K562 (cell line): ENCODE data around the gene EXOC2. TPM values are rescaled to one million over a fixed set of nuclear protein-coding genes. Genes with fewer than 3 reads are reported as not detected.

Experiments
- BRD4 ChIP-seq: fragments of 200-600 bp; sonication (generic); IDR thresholded peaks from 2 replicates; pipeline ENCODE4 v1.6.1; 2017; ENCODE audit warnings: inconsistent platforms
- ETS1 ChIP-seq: conservative IDR thresholded peaks from 2 replicates; pipeline ENCODE4 v1.6.1; 2011; ENCODE audit warnings: low read depth, mild to moderate bottlenecking, low read length; ENCODE audit not compliant: control insufficient read depth
- FOXA1 ChIP-seq: fragments of 450-650 bp; IDR thresholded peaks from 2 replicates; pipeline ENCODE4 v1.6.1; 2016; ENCODE audit warnings: mild to moderate bottlenecking, borderline replicate concordance
- GABPB1 ChIP-seq: sonication (generic); formaldehyde crosslinking; IDR thresholded peaks from 2 replicates; pipeline ENCODE4 v1.8.0; 2022; ENCODE audit warnings: mild to moderate bottlenecking, missing genetic modification reagents
- HCFC1 ChIP-seq: IDR thresholded peaks from 2 replicates; pipeline ENCODE4 v1.6.1; 2012; ENCODE audit warnings: low read depth, low read length, improper control_type of control experiment
- JUND ChIP-seq, 2 experiments: IDR thresholded peaks; 2 replicates in 1 of 2; 3 replicates in 1 of 2; pipeline ENCODE4 v1.6.1; 2011; ENCODE audit warnings: borderline replicate concordance in 2 of 2, low read depth in 2 of 2, low read length in 2 of 2, improper control_type of control experiment in 1 of 2, missing biosample characterization in 1 of 2, missing genetic modification characterization in 1 of 2, missing genetic modification reagents in 1 of 2
- MCM3 ChIP-seq: fragments of 450-650 bp; IDR thresholded peaks from 2 replicates; pipeline ENCODE4 v1.6.1; 2016
- NCOR1 ChIP-seq: fragments of 450-650 bp; IDR thresholded peaks from 2 replicates; pipeline ENCODE4 v1.6.1; 2016; ENCODE audit warnings: mild to moderate bottlenecking, moderate library complexity
- PHF8 ChIP-seq: fragments of 200-600 bp; sonication (generic); IDR thresholded peaks from 2 replicates; pipeline ENCODE4 v1.6.1; 2012; ENCODE audit warnings: mixed run types, mild to moderate bottlenecking, inconsistent platforms, low read length, moderate library complexity, borderline replicate concordance
- RHOXF2B ChIP-seq: fragments of 250-450 bp; sonication (Bioruptor Pico); conservative IDR thresholded peaks from 2 replicates; pipeline ENCODE4 v1.5.1; 2021
- SUPT5H ChIP-seq: fragments of 450-650 bp; IDR thresholded peaks from 2 replicates; pipeline ENCODE4 v1.6.1; 2016
- TRIM24 ChIP-seq, 2 experiments: fragments of 450-650 bp; IDR thresholded peaks; 2 replicates each; pipeline ENCODE4 v1.6.1; 2016
- ZBTB33 ChIP-seq: sonication (generic); formaldehyde crosslinking; IDR thresholded peaks from 2 replicates; pipeline ENCODE4 v1.8.1; 2023; ENCODE audit warnings: mild to moderate bottlenecking, missing genetic modification reagents
- ZNF24 ChIP-seq: fragments of 450-650 bp; IDR thresholded peaks from 2 replicates; pipeline ENCODE4 v1.6.1; 2016
- ZNF3 ChIP-seq: fragments of 250-450 bp; sonication (Bioruptor Pico); IDR thresholded peaks from 2 replicates; pipeline ENCODE4 v1.5.0; 2021; ENCODE audit warnings: mild to moderate bottlenecking, moderate library complexity
- ZNF445 ChIP-seq: fragments of 250-450 bp; sonication (Bioruptor Pico); IDR thresholded peaks from 2 replicates; pipeline ENCODE4 v1.4.0; 2020; ENCODE audit warnings: low read depth, mild to moderate bottlenecking, moderate library complexity
- ZNF655 ChIP-seq: fragments of 250-450 bp; sonication (Bioruptor Pico); IDR thresholded peaks from 2 replicates; pipeline ENCODE4 v1.5.0; 2021
- polyA plus RNA-seq, 8 experiments: library from polyadenylated mRNA; depleted of rRNA in 4 of 8; stranded (reverse) in 5 of 8; unstranded in 3 of 8; fragments of >200 nt; fragmentation: Nextera tagmentation in 2 of 8; fragmentation: Illumina TruSeq in 1 of 8; extraction: Ambion mirVana in 2 of 8; extraction: Trizol in 1 of 8; gene quantifications; 2 replicates each; pipeline versions ENCODE4 v1.2.1 to v1.2.3, GENCODE V29; 2011 to 2014; ENCODE audit warnings: inconsistent platforms in 1 of 8, missing spikeins in 1 of 8
- total RNA-seq, 7 experiments: library from RNA; depleted of rRNA in 6 of 7; stranded (reverse); fragments of >200 nt in 6 of 7; fragmentation: Illumina TruSeq in 2 of 7; extraction: Trizol in 2 of 7; gene quantifications; 2 replicates each; pipeline versions ENCODE4 v1.2.1 to v1.2.3, GENCODE V29; 2011 to 2021; ENCODE audit warnings: low replicate concordance in 1 of 7
- TF ChIP-seq, protein P1 (sequence below): sonication (generic); formaldehyde crosslinking; IDR thresholded peaks from 2 replicates; pipeline ENCODE4 v1.8.1; 2023; ENCODE audit warnings: mild to moderate bottlenecking, missing genetic modification reagents

The EXOC2 gene
- total and polyA plus RNA-seq, 9 of the 15 experiments (the other 6 are each of a cell fraction or from before 2014, with no cell fraction given): 12.2 to 30.2 (median 24.2) TPM

- TF ChIP-seq HCFC1 (peak; percentile 88), GABPB1 (CRISPR knock-in tag) (peak; percentile 98), RHOXF2B (no peak), ETS1 (peak; percentile 99), ZNF445 (no peak), ZNF3 (no peak), TRIM24 (IDR thresholded peaks at IDR 0.05) (peak; percentile 33 to 43; a peak in 1 of 4 replicates), SUPT5H (peak; percentile 85), ZBTB33 (CRISPR knock-in tag) (peak; percentile 51), ZNF24 (no peak), JUND (IDR thresholded peaks at IDR 0.05; ENCODE audit: borderline replicate concordance, low read depth, low read length) (peak; percentile 65), JUND (tag; IDR thresholded peaks at IDR 0.05; ENCODE audit: borderline replicate concordance, low read depth, low read length) (no peak; the same call in 2 of the 3 replicates), NCOR1 (peak; percentile 66; the same call in 1 of the 2 replicates), BRD4 (no peak), PHF8 (peak; percentile 97), FOXA1 (no peak), ZNF655 (CRISPR knock-in tag) (no peak), MCM3 (no peak)
- TF ChIP-seq, protein P1, sequence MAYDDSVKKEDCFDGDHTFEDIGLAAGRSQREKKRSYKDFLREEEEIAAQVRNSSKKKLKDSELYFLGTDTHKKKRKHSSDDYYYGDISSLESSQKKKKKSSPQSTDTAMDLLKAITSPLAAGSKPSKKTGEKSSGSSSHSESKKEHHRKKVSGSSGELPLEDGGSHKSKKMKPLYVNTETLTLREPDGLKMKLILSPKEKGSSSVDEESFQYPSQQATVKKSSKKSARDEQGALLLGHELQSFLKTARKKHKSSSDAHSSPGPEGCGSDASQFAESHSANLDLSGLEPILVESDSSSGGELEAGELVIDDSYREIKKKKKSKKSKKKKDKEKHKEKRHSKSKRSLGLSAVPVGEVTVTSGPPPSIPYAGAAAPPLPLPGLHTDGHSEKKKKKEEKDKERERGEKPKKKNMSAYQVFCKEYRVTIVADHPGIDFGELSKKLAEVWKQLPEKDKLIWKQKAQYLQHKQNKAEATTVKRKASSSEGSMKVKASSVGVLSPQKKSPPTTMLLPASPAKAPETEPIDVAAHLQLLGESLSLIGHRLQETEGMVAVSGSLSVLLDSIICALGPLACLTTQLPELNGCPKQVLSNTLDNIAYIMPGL: peak; percentile 44; the same call in 1 of the 2 replicates
Observed at GRCh38 chr6:692858-693722, at the start of gene EXOC2 (continued).
